ENCODE results near the gene TLX2. TPM values are rescaled to one million over a fixed set of nuclear protein-coding genes. Genes with fewer than 3 reads are reported as not detected.

Gene TLX2
- total and polyA plus RNA-seq, 2 of the 8 experiments (the other 6 are each of a cell fraction or from before 2014, with no cell fraction given), result 0.06 to 0.17 TPM

DNA sequence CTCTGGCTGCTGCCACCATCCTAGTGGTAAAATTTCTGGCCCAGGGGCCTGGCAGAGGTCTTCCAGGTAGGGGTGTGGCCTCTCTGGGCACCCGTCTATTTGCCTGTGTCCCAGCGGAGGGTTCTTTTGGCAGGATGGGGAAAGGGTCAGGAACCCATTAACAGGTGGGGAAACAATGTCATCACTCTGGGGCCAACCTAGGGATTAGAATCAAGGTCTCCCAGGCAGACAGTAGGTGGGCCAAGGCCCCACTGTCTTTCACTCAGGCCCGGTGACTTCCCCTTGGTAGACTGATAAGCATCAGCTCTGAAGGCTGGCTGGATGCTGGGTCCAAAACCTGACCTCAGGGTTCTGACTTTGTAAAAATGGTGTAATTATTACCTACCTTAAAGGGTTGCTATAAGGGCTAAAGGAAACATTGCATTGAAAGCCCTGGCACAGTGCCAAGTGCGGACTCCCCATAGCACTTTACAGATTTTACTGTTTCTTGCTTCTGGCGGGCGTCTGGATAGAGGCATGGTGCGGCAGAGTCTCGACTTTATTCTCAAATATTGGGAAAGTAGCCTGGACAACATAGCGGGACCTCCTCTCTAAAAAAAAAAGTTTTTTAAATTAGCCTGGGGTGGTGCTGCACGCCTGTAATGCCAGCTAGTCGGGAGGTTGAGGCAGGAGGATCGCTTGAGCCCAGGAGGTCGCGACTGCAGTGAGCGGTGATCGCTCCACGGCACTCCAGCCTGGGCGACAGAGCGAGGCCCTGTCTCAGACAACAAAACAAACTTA lies 17.1 kb upstream of the TLX2 start:
- Histone ChIP-seq H3K9ac (replicated peaks in 1 of 4; ENCODE audit: extremely low read depth in 1 of 4, low read depth in 3 of 4, low read length in 3 of 4) (no peak overlapping the region), H4K91ac (replicated peaks; ENCODE audit: insufficient read length, low read length) (no peak overlapping the region), H4K8ac (ENCODE audit: extremely low read depth, insufficient read depth, low read length) (peak overlapping the region; percentile 75), H4K5ac (ENCODE audit: insufficient read length, low read depth, low read length) (no peak overlapping the region), H2BK20ac (ENCODE audit: low read length) (no peak overlapping the region), H2BK15ac (ENCODE audit: low read length) (no peak overlapping the region), H2BK12ac (ENCODE audit: low read depth, low read length) (no peak overlapping the region; the same call in 1 of the 2 replicates), H3K14ac (ENCODE audit: insufficient read length) (no peak overlapping the region), H3K4ac (replicated peaks; ENCODE audit: insufficient read length, low read depth, low read length) (no peak overlapping the region), H3K56ac (replicated peaks; ENCODE audit: insufficient read length, low read depth, low read length) (no peak overlapping the region), H2BK5ac (ENCODE audit: low read depth, low read length) (no peak overlapping the region; the same call in 1 of the 2 replicates), H3K36me3 (ENCODE audit: control insufficient read depth in 2 of 4, insufficient read depth in 4 of 4, low read length in 3 of 4) (peaks cover under 1 to 9% (median 4%) of the 10 kb centered on the region in 4 experiments; a peak in 4 of 8 replicates), H3K23me2 (ENCODE audit: low read depth, low read length) (peaks cover 20% of the 10 kb centered on the region; the same call in 1 of the 2 replicates), H2BK120ac (replicated peaks; ENCODE audit: low read depth, low read length) (no peak overlapping the region), H2AK5ac (ENCODE audit: low read depth, low read length) (no peak overlapping the region), H3K4me3 (ENCODE audit: extremely low read depth in 1 of 4, insufficient read depth in 2 of 4, low read depth in 3 of 4, low read length in 4 of 4) (peak overlapping the region; percentile 20 to 57 (median 46); a peak in 6 of 8 replicates), H3K9me3 (ENCODE audit: insufficient read depth in 2 of 2, low read depth in 1 of 2, low read length in 1 of 2) (no peaks in the 10 kb centered on the region), H3K27ac (ENCODE audit: low read depth, low read length) (no peak overlapping the region), H4K20me1 (replicated peaks in 1 of 2; ENCODE audit: control insufficient read depth in 1 of 2, insufficient read depth in 2 of 2, low read length in 2 of 2) (peaks cover 0 to 16% of the 10 kb centered on the region in 2 experiments), H3K27me3 (replicated peaks in 1 of 4; ENCODE audit: control insufficient read depth in 3 of 4, extremely low read depth in 1 of 4, insufficient read depth in 3 of 4, low read length in 3 of 4) (peaks cover 60 to 73% (median 72%) of the 10 kb centered on the region in 4 experiments), H3K23ac (ENCODE audit: insufficient read length) (no peak overlapping the region), H2AFZ (ENCODE audit: low read length) (no peak overlapping the region), H3K18ac (ENCODE audit: extremely low read depth, low read length) (0 out of 2 replicates have a peak overlapping the region, but pooled peaks have one; percentile 48), H3K79me1 (ENCODE audit: low read depth, low read length) (no peaks in the 10 kb centered on the region), H3K4me1 (replicated peaks in 1 of 4; ENCODE audit: control insufficient read depth in 3 of 4, insufficient read depth in 4 of 4, low read length in 3 of 4) (peaks cover 5 to 39% (median 22%) of the 10 kb centered on the region in 4 experiments), H3K79me2 (ENCODE audit: control insufficient read depth in 1 of 2, insufficient read depth in 2 of 2, low read length in 2 of 2) (no peaks in the 10 kb centered on the region), H3K4me2 (ENCODE audit: insufficient read depth in 1 of 2, low read depth in 2 of 2, low read length in 2 of 2) (peak overlapping the region; percentile 78 to 97)
- POLR2A ChIA-PET (ENCODE audit: partially characterized antibody), result interaction anchor here (0.6 to 9.4 kb wide), 17 partner anchors 7 to 496 kb away, joined by 3 to 73 read pairs (median 5); partner anchors contain the start of genes AUP1, CCDC142, DQX1 and HTRA2
- CTCF ChIA-PET (ENCODE audit: partially characterized antibody), result interaction anchor here (1.1 to 5.1 kb wide), 5 partner anchors 13 to 90 kb away, joined by 3 to 24 read pairs (median 8); partner anchors contain the start of genes CCDC142 and TTC31
- DNase-seq (ENCODE audit: low read depth in 1 of 2, low spot score in 2 of 2) (no peak), FAIRE-seq (no peak)
- WGBS, 2 experiments (ENCODE audit: extremely low coverage in 1 of 2, insufficient coverage in 1 of 2, insufficient read length in 1 of 2, insufficient replicate concordance in 2 of 2, low coverage in 1 of 2, low lambda C conversion rate in 2 of 2, missing lambda C conversion rate in 1 of 2), result 55% methylated on average over 19 of the region's 19 CpGs; no CpG with 5 or more reads in 1 of the 2 experiments
- TF ChIP-seq TAF1 (IDR thresholded peaks at IDR 0.05; ENCODE audit: low read depth, low read length) (no peak), TCF12 (IDR thresholded peaks at IDR 0.05; ENCODE audit: low read depth, low read length) (no peak), ATF2 (IDR thresholded peaks at IDR 0.05; ENCODE audit: low read length) (no peak), SP1 (IDR thresholded peaks at IDR 0.05; ENCODE audit: low read depth, low read length) (no peak), TAF7 (optimal IDR thresholded peaks at IDR 0.05; ENCODE audit: borderline replicate concordance, low read depth, low read length) (no peak), POLR2A (IDR thresholded peaks at IDR 0.05; ENCODE audit: control extremely low read depth in 1 of 2, low read depth in 2 of 2, low read length in 2 of 2) (no peak), CHD1 (IDR thresholded peaks at IDR 0.05; ENCODE audit: low read depth, low read length) (no peak)
- TF ChIP-seq, protein P1, sequence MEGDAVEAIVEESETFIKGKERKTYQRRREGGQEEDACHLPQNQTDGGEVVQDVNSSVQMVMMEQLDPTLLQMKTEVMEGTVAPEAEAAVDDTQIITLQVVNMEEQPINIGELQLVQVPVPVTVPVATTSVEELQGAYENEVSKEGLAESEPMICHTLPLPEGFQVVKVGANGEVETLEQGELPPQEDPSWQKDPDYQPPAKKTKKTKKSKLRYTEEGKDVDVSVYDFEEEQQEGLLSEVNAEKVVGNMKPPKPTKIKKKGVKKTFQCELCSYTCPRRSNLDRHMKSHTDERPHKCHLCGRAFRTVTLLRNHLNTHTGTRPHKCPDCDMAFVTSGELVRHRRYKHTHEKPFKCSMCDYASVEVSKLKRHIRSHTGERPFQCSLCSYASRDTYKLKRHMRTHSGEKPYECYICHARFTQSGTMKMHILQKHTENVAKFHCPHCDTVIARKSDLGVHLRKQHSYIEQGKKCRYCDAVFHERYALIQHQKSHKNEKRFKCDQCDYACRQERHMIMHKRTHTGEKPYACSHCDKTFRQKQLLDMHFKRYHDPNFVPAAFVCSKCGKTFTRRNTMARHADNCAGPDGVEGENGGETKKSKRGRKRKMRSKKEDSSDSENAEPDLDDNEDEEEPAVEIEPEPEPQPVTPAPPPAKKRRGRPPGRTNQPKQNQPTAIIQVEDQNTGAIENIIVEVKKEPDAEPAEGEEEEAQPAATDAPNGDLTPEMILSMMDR (IDR thresholded peaks at IDR 0.05; ENCODE audit: control extremely low read depth in 1 of 3, insufficient read depth in 1 of 3, low read depth in 1 of 3, low read length in 3 of 3), result no peak

Measured in H1 (cell line).